GM19238 (cell line): ENCODE data around the gene VCX2.
"Not testable (repeated sequence)": the region's sequence is repeated elsewhere in the genome, so short reads cannot be mapped to it uniquely, and the experiment has no call there.

Experiments
- DNase-seq: peaks from one replicate; pipeline ENCODE4 v3.0.0; 2011; ENCODE audit warnings: low spot score; ENCODE audit not compliant: insufficient read length

VCX2 gene

GRCh38 chrX:8171169-8171568, at the start of gene VCX2:
Gene VCX2, minus strand, starts transcription at chrX:8171267. Its CDS starts 624 bp downstream, at chrX:8170643.
- not testable (repeated sequence) for DNase-seq

- DNase-seq, result no peak
Measured at GRCh38 chrX:8204943-8205342, 33.9 kb upstream of the VCX2 start.

- DNase-seq, result no peak
Measured at GRCh38 chrX:8204169-8204935, 33.3 kb upstream of the VCX2 start.

- DNase-seq, result no peak
Measured at GRCh38 chrX:8201896-8202331, 30.8 kb upstream of the VCX2 start.

GRCh38 chrX:8196776-8197175, 25.7 kb upstream of the VCX2 start:
- DNase-seq, result no peak

GRCh38 chrX:8194216-8194615, 23.1 kb upstream of the VCX2 start:
- DNase-seq, result no peak

- no peak for DNase-seq
Measured at GRCh38 chrX:8192276-8192675, 21.2 kb upstream of the VCX2 start.

GRCh38 chrX:8191022-8191421, 20.0 kb upstream of the VCX2 start:
- DNase-seq, result no peak

- no peak for DNase-seq
Measured at GRCh38 chrX:8190341-8190830, 19.3 kb upstream of the VCX2 start.

- DNase-seq, result no peak
Measured at GRCh38 chrX:8189096-8189830, 18.2 kb upstream of the VCX2 start.

GRCh38 chrX:8183346-8183745, 12.3 kb upstream of the VCX2 start:
- no peak for DNase-seq

- DNase-seq, result no peak
Measured at GRCh38 chrX:8179656-8180055, 8.6 kb upstream of the VCX2 start.

- DNase-seq, result not testable (repeated sequence)
Measured at GRCh38 chrX:8154011-8154410, 17.1 kb downstream of the VCX2 start.

GRCh38 chrX:8147226-8147625, 23.8 kb downstream of the VCX2 start:
- DNase-seq, result no peak

GRCh38 chrX:8144925-8145324, 26.1 kb downstream of the VCX2 start:
- DNase-seq, result no peak

GRCh38 chrX:8141896-8142295, 29.2 kb downstream of the VCX2 start:
- no peak for DNase-seq

GRCh38 chrX:8140986-8141744, 29.9 kb downstream of the VCX2 start:
- no peak for DNase-seq

- no peak for DNase-seq
Measured at GRCh38 chrX:8139716-8140115, 31.4 kb downstream of the VCX2 start.

GRCh38 chrX:8138252-8138651, 32.8 kb downstream of the VCX2 start:
- DNase-seq, result no peak

- no peak for DNase-seq
Measured at GRCh38 chrX:8126648-8127047, 44.4 kb downstream of the VCX2 start.

GRCh38 chrX:8126092-8126491, 45.0 kb downstream of the VCX2 start:
- no peak for DNase-seq

GRCh38 chrX:8125566-8125965, 45.5 kb downstream of the VCX2 start:
- DNase-seq, result no peak
